ENCODE data around the gene REEP2.
"Not testable (repeated sequence)": the region's sequence is repeated elsewhere in the genome, so short reads cannot be mapped to it uniquely, and the experiment has no call there.

Gene REEP2, protein sequence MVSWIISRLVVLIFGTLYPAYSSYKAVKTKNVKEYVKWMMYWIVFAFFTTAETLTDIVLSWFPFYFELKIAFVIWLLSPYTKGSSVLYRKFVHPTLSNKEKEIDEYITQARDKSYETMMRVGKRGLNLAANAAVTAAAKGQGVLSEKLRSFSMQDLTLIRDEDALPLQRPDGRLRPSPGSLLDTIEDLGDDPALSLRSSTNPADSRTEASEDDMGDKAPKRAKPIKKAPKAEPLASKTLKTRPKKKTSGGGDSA

GRCh38 chr5:138438724-138439476 lies at the start of gene REEP2:
REEP2 (plus strand) TSS chr5:138439057; CDS start chr5:138439209, 152 bp downstream.
- peak within 1 kb of the TSS; percentile 57 for H3K4me3 ChIP-seq (ENCODE audit: low read depth, low read length)
- in situ Hi-C loops (cut with HindIII; ENCODE audit: low sequenced_read_pairs), result no loop called here
- TF ChIP-seq, protein P1, sequence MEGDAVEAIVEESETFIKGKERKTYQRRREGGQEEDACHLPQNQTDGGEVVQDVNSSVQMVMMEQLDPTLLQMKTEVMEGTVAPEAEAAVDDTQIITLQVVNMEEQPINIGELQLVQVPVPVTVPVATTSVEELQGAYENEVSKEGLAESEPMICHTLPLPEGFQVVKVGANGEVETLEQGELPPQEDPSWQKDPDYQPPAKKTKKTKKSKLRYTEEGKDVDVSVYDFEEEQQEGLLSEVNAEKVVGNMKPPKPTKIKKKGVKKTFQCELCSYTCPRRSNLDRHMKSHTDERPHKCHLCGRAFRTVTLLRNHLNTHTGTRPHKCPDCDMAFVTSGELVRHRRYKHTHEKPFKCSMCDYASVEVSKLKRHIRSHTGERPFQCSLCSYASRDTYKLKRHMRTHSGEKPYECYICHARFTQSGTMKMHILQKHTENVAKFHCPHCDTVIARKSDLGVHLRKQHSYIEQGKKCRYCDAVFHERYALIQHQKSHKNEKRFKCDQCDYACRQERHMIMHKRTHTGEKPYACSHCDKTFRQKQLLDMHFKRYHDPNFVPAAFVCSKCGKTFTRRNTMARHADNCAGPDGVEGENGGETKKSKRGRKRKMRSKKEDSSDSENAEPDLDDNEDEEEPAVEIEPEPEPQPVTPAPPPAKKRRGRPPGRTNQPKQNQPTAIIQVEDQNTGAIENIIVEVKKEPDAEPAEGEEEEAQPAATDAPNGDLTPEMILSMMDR (IDR thresholded peaks at IDR 0.05; ENCODE audit: low read depth, low read length, missing control alignments), result no peak
- no peak for DNase-seq (ENCODE audit: low read depth)

DNA sequence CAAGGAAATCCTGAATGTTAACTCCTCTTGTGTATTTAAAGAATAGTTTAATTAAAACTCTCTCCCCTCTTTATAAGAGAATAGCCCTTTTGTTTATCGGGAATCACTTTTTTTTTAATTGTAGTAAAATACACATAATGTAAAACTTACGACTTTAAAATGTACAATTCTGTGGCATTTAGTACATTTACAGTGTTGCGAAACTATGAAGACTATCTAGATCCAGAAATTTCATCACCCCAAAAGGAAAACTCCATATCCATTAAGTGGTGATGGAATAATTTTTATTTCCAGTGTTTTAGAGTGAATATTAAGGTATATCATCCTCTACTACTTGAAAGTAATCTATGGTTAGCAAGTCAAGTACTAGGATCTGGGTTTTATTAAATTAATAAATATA lies 49.5 kb upstream of the REEP2 start:
- TF ChIP-seq, protein P1 (IDR thresholded peaks at IDR 0.05; ENCODE audit: low read depth, low read length, missing control alignments), result no peak
- no peak overlapping the region for H3K4me3 ChIP-seq (ENCODE audit: low read depth, low read length)
- in situ Hi-C loops (cut with HindIII; ENCODE audit: low sequenced_read_pairs), result no loop called here
- no peak for DNase-seq (ENCODE audit: low read depth)

- in situ Hi-C loops (cut with HindIII; ENCODE audit: low sequenced_read_pairs); DNase-seq (ENCODE audit: low read depth); H3K4me3 ChIP-seq (ENCODE audit: low read depth, low read length): not testable (repeated sequence)
Measured at GRCh38 chr5:138389911-138390310, 48.9 kb upstream of the REEP2 start.

DNA sequence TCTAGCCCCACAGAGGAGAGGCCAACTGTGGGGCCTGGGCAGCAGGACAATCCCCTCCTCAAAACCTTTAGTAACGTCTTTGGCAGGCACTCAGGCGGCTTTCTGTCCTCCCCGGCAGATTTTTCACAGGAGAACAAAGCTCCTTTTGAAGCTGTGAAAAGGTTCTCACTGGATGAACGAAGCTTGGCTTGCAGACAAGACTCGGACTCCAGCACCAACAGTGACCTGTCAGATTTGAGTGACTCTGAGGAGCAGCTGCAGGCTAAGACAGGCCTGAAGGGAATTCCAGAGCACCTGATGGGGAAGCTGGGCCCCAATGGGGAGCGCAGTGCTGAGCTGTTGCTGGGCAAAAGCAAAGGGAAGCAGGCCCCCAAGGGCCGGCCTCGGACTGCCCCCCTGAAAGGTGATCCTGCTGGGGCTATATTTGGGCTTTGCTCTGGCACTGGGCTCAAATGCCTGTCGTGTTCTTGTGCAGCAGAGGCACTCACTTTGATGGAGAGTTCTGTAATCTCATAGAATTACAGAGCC lies 46.9 kb upstream of the REEP2 start:
- H3K4me3 ChIP-seq (ENCODE audit: low read depth, low read length), result no peak overlapping the region
- in situ Hi-C loops (cut with HindIII; ENCODE audit: low sequenced_read_pairs), result no loop called here
- DNase-seq (ENCODE audit: low read depth), result peak; percentile 5
- TF ChIP-seq, protein P1 (IDR thresholded peaks at IDR 0.05; ENCODE audit: low read depth, low read length, missing control alignments), result no peak

DNA sequence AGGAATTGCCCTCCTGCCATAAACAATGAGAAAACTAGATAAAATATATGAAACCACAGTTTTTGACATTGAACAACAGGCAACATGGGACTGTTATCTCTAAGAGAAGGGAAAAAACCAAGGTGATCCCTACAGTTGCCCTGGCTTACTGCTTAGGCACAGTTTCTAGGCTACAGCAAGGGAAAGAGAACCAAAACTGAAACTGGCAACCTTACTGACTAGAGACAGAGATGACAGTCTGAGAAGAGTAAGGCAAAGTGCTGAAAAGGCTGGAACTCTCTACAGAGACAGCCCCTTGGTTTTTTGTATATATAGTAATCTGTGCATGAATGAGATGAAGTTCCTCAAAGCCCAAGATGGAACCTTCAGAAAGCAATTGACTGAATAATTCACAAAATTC lies 36.2 kb upstream of the REEP2 start:
- TF ChIP-seq, protein P1 (IDR thresholded peaks at IDR 0.05; ENCODE audit: low read depth, low read length, missing control alignments), result no peak
- no peak overlapping the region for H3K4me3 ChIP-seq (ENCODE audit: low read depth, low read length)
- no peak for DNase-seq (ENCODE audit: low read depth)
- in situ Hi-C loops (cut with HindIII; ENCODE audit: low sequenced_read_pairs), result no loop called here

- TF ChIP-seq, protein P1 (IDR thresholded peaks at IDR 0.05; ENCODE audit: low read depth, low read length, missing control alignments), result no peak
- no peak overlapping the region for H3K4me3 ChIP-seq (ENCODE audit: low read depth, low read length)
- no peak for DNase-seq (ENCODE audit: low read depth)
- in situ Hi-C loops (cut with HindIII; ENCODE audit: low sequenced_read_pairs), result no loop called here
Measured at GRCh38 chr5:138408023-138408422, 30.8 kb upstream of the REEP2 start.
